GM10266 (cell line): ENCODE results near the gene KLHL17.

Source experiments
- DNase-seq: peaks from one replicate; pipeline ENCODE4 v3.0.0; 2012; ENCODE audit errors: extremely low spot score
- CTCF ChIP-seq: IDR thresholded peaks from 2 replicates; pipeline ENCODE4 v1.5.1; 2012; ENCODE audit warnings: mild to moderate bottlenecking, low read depth; ENCODE audit not compliant: control insufficient read depth, insufficient read depth; ENCODE audit errors: missing control alignments

Gene KLHL17

DNA sequence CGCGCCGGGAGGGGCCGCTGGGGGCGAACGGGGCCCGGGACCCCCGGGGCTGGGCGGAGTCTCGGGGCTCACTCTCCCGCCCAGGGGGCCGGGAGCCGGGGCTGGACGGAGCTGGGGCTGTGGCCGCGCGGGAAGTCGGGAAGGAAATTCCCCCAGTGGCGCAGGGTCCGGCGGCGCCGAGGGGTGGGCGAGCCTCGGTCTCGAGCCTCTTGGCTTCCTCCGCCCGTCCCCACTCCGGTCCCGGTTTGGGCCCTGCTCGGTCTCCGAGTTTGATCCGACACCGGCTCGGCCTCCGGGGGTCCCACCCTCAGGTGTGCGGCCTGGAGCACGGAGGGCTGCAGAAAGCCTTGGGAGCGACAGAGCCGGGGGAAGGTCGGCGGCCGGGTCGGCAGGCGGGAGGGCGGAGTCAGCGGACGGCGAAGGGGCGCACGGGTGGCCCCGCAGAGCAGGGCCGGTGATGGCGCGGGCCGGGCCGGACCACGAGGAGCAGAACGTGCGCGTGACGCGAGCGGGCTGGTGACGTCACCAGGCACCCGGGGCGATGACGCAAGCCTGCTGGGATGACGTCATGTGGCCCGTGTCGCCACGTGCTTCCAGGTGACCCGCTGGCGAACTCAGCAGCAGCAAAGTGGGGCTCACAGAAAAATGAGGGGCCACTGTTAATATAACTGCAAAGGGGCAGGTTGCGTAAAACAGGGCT is 40.1 kb downstream of the KLHL17 start:
- TF ChIP-seq CTCF: peak; percentile 1
- DNase-seq: peak; percentile 93

GRCh38 chr1:1001057-1001783 is 40.8 kb downstream of the KLHL17 start:
- TF ChIP-seq CTCF: no peak
- DNase-seq: no peak

GRCh38 chr1:1003618-1004419 is 43.4 kb downstream of the KLHL17 start:
- DNase-seq: no peak
- no peak for TF ChIP-seq CTCF

- no peak for DNase-seq
Measured at GRCh38 chr1:1004420-1004779, 44.0 kb downstream of the KLHL17 start.

GRCh38 chr1:1004780-1005697 is 44.7 kb downstream of the KLHL17 start:
- peak; percentile 69 for DNase-seq
- TF ChIP-seq CTCF: no peak

More at GRCh38 chr1:1004420-1004779, 44.0 kb downstream of the KLHL17 start:
- no peak for TF ChIP-seq CTCF

- no peak for DNase-seq
- TF ChIP-seq CTCF: no peak
Measured at GRCh38 chr1:1005774-1006304, 45.5 kb downstream of the KLHL17 start.
